Inflammatory macrophage treated with lipopolysaccharide for 1 hour (primary cell): ENCODE data around the gene TSC22D3.
A peak's percentile ranks its signal among the peaks of the same experiment; 100 is the strongest.

Source experiments
- DNase-seq, 2 donors: peaks; one replicate each; pipeline ENCODE4 v3.0.0-alpha.2; 2020 to 2022

The TSC22D3 gene

DNA sequence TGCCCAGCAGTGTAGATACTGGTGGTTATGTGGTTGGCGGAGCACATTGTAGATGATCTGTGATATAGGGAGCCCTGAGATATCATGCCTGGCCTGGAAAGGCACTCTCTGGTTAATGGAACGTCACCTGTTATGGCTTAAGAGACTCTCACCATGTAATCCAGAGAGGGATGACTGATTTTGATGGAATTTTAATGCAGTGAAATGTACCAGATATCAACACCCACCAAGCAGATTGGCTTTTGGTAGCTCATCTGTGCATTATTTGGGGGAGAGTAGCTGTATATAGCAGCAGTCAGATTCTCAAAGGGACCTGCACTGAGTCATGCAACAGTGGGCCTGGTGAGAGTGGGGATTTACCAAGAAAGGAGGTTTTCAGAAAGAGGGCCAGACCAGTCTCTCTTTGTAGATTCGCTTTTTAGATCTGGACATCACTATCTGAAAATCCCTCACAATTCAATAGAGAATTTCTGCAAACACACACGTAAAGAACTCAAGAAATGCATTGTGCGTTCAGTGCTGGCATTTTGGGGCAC is 17.3 kb downstream of the TSC22D3 start:
- DNase-seq: no peak

DNA sequence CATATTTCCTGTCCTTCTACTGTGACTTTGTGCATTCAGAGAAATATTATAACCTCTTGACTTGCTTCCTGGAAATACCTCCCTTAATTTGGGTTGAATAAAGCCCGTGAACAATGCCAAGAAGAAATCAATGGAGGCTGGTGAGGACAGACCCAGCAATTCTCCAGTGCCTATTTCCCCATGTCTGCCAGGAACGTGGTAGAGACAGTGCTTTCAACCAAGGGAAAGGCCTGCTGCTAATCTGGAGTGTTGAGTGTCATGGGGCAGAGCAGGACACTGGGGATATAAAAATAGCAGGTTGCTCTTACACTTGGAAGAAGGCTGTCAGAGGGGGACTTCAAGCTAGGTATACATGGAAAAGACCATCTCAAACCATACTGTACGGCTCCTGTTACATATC is 19.9 kb downstream of the TSC22D3 start:
- DNase-seq: no peak

DNA sequence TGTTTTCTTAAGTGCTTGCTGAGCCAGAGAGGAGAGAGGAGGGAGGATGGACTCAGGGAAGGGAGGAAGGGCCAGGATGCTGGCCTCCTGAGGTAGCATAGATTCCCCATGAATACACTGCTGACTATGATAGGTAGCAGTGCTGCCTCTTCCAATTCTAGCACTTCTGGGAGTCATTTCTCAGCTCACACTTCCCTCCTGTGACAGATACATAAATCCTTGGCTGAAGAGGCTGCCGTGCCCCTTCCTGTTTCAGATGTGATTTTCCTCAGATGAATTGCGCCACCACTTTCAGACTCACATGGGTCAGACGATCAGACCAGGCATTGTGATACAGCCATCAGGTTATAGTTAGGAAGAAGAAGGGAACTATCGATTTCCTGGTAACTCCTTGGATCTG is 22.4 kb downstream of the TSC22D3 start:
- DNase-seq: peak; percentile 28 to 35

DNA sequence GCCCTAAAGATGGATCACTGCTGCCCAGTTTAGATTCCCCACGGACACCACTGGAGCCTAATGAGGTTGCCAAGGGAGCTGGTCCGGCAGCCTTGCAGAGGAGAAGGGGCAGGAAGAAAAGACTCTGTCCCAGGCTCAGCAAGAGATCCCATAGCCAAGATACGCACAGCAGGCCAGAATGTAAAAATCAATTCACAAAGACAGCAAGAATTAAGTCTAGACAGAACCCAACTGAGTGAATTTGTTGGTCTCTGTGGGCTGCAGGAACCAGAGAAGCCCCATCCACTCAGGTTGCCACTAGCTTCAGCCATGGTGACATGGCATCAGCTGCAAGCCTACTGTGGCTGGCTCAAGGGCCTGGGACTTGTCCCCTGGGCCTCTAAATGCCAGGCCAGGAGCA is 22.9 kb downstream of the TSC22D3 start:
- no peak for DNase-seq

DNA sequence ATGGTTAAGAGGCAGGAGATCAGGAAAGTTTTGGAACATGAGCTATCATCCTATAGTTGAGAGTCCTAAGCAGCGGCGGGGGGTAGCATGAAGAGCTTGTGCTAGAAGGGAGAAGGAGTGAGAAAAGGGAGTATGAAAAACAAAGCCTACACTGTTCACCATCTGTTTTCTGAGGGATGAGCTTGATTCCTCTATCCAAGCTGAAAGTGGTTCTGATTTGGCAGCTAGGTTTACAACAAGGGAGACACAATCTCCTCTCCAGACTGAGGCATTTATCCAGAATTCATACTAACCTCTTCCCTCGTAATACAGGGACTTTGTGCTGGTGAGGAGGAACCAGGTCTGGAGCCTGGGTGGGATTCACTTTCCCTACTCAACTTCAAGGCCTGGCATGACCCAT is 23.5 kb downstream of the TSC22D3 start:
- no peak for DNase-seq

GRCh38 chrX:107750861-107751445 is 24.6 kb downstream of the TSC22D3 start:
- no peak for DNase-seq

GRCh38 chrX:107750263-107750662 is 25.3 kb downstream of the TSC22D3 start:
- no peak for DNase-seq

DNA sequence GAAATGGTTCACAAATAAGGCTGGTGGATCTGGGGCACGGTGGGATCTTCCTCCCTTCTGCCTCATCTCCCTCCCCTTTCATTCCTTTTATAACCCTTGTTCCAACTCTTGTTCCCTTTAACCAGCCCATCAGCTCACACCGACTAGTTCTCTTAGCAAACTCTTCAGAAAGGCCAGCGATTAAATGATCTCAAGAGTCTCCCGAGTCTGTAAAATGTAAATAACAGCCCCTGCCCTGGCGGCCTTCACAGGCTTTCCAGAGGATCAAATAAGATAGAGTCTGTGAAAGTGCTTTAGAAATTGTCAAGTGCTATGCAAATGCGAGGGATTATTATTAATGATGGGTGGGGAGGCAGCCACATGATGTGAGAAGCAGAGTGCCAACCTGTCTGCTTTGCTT is 27.1 kb downstream of the TSC22D3 start:
- DNase-seq: no peak

GRCh38 chrX:107747596-107748161 is 27.9 kb downstream of the TSC22D3 start:
- no peak for DNase-seq

GRCh38 chrX:107744868-107745267 is 30.7 kb downstream of the TSC22D3 start:
- no peak for DNase-seq

- no peak for DNase-seq
Observed at GRCh38 chrX:107743995-107744394, 31.6 kb downstream of the TSC22D3 start.

- no peak for DNase-seq
Observed at GRCh38 chrX:107742700-107743191, 32.8 kb downstream of the TSC22D3 start.

- DNase-seq: no peak
Observed at GRCh38 chrX:107741404-107741790, 34.2 kb downstream of the TSC22D3 start.

GRCh38 chrX:107739541-107739940 is 36.0 kb downstream of the TSC22D3 start:
- DNase-seq: no peak

- no peak for DNase-seq
Observed at GRCh38 chrX:107738768-107739167, 36.8 kb downstream of the TSC22D3 start.

DNA sequence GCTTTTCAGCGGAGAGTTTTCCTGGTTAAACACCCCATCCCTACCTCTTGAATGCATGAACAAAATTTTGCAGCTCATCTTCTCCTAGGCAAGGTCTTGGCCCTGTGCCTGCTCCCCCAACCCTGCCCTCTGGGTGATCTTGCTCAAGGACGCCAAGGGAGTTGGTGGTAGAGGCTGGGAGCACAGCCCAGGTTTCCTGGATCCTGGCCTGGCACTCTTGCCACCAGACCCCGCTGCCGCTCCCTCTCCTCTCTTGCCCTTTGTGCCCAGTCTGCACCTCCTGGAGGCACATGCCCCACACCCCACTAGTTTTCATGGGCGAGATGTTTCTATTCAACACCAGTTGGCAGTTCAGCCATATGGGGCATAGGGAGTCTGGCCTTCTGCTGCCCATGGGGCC is 37.3 kb downstream of the TSC22D3 start:
- no peak for DNase-seq

GRCh38 chrX:107736781-107737531 is 38.6 kb downstream of the TSC22D3 start:
- DNase-seq: no peak

- no peak for DNase-seq
Observed at GRCh38 chrX:107734646-107735045, 40.9 kb downstream of the TSC22D3 start.

DNA sequence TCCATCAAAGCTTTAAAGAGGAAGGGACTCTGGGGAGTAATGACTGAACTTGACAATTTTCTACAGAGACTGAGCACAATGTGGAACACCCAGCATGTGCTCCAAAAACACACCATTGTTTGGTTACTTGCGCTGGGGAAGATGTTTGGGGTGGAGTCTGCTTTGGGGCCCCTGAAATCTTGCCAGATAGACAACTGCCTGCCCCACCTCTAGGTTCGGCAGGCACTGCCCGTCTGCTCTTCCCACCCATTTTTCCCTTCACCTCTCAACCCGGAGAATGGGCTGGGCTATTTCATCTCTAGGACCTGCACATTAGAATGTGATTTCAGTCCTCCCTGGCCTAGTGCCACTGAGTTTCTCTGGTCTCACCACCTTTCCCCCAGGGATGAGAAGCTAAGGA is 41.9 kb downstream of the TSC22D3 start:
- DNase-seq: no peak

GRCh38 chrX:107731831-107732502 is 43.6 kb downstream of the TSC22D3 start:
- peak; percentile 61 to 79 for DNase-seq

DNA sequence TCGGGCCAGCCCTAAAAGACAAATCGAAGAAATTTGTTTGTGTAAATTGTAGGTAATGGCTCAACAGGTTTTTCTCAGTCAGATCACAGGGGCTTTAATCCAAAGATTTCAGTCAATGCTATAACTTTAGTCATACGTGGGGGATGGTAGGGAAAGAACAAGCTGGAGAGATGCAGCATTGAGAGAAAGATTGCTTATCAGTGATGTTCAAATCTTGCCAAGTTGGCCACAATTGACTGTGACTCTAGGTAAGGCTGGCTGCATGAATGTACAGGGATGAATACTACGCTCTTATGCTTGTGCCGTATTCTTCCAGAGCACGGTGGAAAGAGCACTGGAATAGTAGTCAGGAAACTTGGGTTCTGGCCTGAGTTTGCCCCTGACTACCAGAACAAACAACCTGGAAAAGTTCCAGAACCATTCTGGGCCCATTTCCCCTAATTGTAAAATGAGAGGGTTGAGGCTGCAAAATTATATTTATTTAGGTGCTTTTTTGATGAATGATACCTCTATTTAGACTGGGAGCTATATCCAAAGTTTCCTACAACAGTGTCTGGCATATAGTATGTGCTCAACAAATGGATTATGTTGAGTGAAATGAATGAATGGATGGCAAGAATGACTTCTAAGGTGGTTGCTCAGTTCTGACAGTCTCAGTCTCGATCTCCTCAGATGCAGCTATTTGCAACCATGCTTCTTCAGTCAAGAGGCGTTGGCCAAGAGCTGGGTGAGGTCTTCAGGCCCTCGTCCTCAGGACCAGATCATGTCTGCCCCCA is 44.4 kb downstream of the TSC22D3 start:
- no peak for DNase-seq

- DNase-seq: no peak
Observed at GRCh38 chrX:107730298-107730655, 45.3 kb downstream of the TSC22D3 start.
